GM18511 (cell line): ENCODE data around the gene CWC27.
"Not testable (repeated sequence)": the region's sequence is repeated elsewhere in the genome, so short reads cannot be mapped to it uniquely, and the experiment has no call there.

Source experiments
- ATAC-seq: cut with Tn5 transposase; IDR thresholded peaks from one replicate; pipeline ENCODE4 v1.9.1; 2021; ENCODE audit warnings: mild to moderate bottlenecking, moderate library complexity; ENCODE audit not compliant: unreplicated experiment

Gene CWC27

DNA sequence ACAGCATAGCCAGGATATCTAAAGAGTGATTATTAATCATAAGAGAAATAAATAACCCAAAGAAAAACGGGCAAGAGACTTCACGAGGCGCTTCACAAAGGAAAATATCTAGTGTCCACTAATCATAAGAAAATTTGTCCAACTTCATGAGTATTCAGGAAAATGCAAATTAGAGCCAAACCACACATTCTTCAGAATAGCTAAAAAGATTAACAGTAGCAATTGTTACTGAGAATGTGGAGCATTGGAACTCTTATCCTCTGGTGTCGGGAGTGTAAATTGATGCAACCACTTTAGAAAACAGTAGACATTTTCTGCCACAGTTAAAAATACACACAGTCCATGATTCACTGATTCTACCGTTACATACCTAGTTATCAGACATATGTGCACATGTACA is 145.7 kb downstream of the CWC27 start:
- no peak for ATAC-seq

DNA sequence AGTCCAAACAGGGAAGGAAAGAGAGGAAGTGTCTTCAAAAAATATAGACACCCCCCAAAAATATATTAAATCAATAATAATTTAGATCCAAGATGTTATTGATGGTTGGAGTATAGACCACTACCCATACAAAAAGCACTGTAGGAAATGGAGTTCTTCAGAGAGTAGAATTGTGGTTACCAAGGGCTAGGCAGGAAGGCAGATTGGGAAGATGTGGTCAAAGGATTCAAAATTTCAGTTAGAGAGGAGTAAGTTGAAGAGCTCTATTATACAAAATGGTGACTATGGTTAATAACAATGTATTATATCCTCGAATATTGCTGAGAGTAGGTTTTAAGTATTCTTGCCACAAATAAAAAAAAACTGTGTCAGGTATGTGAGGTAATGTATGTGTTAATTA is 149.4 kb downstream of the CWC27 start:
- ATAC-seq: no peak

DNA sequence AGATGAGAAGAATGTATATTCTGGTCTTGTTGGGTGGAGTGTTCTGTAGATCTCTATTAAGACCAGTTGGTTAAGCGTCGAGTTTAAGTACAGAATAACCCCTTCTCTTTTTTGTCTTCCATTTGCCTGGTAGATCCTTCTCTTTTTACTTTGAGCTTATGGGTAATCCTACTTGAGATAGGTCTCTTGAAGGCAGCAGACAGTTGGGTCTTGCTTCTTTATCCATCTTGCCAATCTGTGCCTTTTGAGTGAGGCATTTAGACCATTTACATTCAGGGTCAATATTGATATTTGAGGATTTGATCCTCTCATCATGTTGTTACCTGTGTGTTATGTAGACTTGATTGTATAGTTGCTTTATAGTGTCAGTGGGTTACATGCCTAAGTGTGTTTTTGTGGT is 152.7 kb downstream of the CWC27 start:
- ATAC-seq: no peak

DNA sequence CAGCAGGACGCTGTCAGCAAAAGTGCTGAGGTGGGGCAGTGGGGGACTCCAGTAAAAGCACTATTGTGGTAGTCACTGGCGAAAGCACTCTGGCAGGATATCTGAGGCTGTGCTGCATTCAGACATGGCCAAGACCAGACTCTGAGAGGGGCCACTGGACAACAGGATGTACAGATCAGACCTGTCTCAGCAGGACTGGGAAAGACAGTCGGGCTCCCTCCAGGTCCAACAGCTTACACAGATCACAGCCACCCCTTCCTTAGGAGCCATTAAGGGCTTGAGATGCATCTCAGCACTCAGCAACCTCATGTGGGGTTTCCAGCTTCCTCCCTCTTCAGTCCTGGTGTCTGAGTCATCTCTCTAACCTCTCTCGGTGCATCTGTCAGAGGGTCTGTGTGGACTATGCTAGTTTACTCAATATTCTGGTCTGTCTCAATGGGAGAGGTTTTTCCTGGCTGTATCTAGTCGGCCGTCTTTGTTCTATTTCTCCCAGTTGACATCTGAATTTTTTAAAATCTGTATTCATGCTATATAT is 154.5 kb downstream of the CWC27 start:
- no peak for ATAC-seq

DNA sequence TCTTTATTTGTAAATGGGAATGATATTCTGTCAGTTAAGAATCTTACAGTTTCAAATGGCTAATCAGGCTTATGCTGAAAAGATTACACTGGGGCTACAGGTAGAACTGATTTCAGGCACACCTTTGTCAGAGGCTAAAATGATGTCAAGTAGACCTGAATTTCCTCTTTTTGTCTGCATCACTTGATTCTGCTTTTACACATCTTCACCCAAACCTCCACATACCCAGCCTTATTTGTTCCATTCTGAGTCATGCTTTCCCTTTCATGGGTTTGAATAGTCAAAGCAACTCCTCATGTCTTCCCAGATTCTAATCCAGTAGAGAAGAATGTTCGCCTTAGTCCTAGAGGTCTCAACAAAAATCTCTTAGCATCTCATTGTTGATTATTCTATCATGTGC is 156.4 kb downstream of the CWC27 start:
- ATAC-seq: no peak

DNA sequence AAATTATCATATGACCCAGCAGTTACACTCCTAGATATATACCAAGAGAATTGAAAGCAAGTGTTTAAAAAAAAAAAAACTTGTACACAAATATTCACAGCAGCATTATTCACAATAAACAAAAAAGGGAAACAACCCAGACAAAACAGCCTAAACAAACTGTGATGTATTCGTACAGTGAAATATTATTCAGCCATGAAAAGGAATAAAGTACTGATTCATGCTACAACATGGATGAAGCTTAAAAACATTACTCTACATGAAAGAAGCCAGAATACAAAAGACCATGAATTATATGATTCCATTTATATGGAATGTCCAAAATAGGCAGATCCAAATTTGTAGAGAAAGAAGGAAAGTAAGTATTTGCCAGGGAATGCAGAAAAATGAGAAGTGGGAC is 161.1 kb downstream of the CWC27 start:
- ATAC-seq: no peak

DNA sequence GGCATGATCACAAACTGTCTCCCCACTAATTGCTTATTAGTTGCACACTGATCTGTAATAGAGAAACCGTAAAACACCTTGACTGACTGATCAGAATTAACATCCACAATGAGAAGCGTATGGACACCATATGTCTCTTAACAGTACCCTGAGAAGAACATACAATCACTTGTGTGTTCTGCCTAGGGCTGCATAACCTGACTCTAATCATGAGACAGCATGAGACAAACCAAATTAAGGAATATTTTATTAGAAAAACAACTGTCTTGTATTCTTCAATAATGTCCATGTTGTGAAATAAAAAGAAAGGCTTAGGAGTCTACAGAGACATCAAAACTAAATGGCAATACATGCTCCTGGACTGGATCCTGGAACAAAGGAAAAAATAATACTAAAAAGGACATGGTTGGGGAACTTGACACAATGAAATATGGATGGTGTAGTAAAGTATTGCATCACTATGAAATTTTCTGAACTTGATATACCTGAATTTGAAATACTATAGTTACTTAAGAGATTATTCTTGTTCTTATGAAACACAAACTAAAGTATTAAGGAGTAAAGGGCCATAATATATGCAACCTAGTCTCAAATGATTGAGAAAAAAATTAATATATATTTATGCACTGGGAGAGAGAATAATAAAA is 162.1 kb downstream of the CWC27 start:
- no peak for ATAC-seq

DNA sequence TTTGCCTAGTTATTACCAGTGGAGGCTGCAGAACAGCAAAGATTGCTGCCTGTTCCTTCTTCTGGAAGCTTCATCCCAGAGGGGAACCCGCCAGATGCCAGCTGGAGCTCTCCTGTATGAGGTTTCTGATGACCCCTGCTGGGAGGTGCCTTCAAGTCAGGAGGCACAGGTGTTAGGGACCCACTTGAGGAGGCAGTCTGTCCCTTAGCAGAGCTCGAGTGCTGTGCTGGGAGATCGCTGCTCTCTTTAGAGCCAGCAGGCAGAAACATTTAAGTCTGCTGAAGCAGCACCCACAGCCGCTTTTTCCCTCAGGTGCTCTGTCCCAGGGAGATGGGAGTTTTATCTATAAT is 170.7 kb downstream of the CWC27 start:
- ATAC-seq: not testable (repeated sequence)

DNA sequence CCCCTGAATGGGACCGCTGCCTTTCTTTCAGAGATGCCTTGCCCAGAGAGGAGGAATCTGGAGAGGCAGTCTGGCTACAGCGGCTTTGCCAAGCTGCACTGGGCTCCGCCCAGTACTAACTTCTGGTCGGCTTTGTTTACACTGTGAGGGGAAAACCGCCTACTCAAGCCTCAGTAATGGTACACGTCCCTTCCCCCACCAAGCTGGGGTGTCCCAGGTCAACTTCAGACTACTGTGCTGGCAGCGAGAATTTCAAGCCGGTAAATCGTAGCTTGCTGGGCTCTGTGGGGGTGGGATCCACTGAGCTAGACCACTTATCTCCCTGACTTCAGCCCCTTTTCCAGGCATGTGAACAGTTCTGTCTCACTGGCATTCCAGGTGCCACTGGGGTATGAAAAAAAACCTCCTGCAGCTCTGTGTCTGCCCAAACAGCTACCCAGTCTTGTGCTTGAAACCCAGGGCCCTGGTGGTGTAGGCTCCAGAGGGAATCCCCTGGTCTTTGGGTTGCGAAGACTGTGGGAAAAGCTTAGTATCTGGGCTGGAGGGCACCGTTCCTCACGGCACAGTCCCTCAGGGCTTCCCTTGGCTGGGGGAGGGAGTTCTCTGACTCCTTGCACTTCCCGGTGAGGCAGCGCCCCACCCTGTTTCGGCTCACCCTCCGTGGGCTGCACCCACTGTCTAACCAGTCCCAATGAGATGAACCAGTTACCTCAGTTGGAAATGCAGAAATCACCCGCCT is 171.2 kb downstream of the CWC27 start:
- no peak for ATAC-seq

DNA sequence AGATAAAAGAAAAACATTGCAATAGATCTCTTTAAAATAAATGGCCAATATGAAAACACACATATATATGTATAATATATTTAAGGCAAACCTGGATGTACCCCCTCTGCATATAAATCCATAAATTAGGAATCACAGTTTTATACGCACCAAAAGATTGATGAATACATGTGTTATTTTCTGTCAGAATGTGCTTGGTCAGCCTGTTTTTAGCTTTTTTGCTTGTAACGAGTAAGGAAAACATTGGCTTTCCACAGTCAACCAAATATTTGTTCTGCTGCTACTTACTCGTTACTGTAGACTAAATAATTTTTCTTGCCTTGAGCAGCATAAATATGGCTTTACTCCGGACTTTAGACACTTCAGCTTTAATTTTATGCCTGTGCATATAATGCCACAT is 173.7 kb downstream of the CWC27 start:
- ATAC-seq: no peak

DNA sequence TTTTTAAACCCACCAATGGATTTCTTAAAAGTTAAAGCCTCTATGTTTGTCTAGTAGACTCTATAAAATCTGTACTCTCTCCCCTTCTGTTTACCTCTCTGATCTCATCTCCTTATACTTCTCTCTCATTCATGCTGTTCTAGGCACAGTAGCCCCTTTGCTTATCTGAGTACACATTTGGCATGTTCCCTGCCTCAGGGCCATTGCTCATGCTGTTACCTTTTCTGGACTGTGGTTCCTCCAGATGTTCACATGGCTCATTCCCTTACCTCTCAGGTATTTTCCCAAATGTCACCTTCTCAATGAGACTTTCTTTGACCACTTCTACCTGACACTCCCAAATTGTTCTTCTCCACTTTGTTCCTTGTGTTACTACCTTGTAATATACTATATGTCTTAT is 176.1 kb downstream of the CWC27 start:
- ATAC-seq: no peak

DNA sequence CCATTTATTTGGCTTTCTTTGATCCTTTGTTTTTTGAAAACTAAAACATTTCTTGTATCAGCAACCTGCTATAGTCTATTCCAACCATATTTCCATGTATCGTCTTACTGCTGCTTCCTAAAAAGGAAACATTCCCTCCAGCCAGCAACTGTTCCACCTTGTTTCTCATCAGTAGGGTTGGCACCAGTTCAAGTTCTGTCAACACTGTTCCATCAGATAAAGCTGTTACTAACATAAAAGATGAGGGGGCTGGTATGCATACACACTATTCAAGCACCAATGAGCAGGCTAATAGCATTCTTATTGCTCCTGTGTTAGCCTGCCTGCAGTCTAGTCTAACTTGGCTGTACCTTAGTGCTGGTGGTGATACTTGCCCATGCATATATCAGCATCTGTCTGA is 178.3 kb downstream of the CWC27 start:
- no peak for ATAC-seq

DNA sequence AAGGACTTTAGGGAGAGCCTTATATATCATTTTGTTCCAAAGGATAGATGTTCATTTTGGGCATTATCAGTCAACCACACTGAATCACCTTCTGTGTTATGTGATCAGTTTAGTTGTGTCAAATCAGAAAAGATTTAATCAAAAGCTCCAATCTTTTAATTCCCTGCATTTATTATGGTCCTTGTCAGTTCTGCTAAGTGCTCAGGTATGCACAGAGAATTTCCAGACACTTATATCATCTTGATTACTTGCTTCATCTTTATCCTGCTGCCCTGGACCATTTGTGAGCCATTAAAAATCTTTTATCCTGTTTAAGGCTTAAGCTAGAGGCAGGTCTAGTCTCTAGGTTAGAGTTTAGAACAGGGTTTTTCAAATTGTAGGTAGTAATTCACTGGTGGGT is 179.1 kb downstream of the CWC27 start:
- ATAC-seq: no peak

DNA sequence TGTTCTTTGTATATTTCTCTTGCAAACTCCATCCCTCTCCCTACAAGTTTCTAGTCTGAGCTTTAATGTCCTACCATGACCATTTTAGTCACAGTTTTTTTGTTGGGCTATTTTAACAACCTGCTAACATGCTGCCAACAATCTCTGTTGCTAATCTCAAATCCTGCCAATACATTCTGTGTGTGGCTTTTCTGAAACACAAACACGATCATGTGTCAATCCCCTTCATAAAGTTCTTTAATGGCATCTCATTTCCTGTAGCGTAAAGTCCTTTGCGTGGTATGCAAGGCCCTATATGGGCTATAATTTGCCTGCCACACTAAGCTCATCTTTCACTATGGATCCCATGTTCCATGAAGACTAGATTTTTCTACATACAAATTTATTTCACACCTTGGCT is 180.6 kb downstream of the CWC27 start:
- no peak for ATAC-seq

DNA sequence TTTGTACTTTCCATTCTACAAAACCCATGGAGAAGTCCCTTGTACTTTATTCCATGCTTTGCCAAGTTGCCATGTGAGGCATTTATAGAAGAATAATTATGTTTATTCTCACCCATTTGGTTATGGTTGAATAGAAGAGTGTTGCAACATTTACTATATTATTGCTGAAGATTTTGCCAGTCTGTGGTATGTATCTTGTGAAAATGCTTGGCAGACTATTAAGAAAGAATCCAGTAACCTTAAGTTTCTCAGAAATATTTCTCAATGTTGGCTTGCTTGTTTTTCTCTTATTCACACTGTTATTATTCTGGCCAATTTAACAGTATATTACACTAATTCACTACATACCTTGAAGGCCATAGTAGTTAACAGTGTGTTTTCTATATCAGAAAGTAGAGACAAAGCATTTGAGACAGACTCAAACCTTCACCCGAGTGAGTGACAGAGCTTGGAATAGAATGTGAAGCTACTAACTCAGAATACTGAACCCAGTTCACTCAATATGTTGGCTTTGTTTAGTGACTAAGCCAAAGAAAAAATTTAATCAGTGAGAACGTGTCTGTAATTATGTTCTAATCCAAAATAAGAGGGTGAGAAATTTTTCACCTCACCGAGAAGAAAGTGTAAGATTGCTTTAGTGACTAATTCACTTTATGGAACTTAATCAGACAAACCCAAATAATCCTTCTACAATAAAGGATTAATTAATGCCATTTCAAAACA is 184.4 kb downstream of the CWC27 start:
- ATAC-seq: no peak

DNA sequence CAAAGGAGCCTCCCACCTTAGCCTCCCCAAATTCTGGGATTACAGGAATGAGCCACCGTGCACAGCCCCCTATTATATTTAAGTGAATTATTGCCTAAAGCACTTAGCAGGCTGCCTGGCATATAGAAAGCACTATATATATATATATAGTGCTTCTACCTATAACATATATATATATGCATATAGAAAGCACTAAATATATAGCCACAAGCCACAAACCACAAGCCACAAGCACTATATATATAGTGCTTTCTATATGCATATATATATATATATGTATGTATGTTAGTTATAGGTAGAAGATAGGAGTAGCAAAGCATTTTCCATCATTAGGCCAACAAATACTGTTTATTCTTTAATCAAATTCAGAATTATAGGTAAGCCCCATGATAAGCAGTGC is 185.8 kb downstream of the CWC27 start:
- no peak for ATAC-seq

DNA sequence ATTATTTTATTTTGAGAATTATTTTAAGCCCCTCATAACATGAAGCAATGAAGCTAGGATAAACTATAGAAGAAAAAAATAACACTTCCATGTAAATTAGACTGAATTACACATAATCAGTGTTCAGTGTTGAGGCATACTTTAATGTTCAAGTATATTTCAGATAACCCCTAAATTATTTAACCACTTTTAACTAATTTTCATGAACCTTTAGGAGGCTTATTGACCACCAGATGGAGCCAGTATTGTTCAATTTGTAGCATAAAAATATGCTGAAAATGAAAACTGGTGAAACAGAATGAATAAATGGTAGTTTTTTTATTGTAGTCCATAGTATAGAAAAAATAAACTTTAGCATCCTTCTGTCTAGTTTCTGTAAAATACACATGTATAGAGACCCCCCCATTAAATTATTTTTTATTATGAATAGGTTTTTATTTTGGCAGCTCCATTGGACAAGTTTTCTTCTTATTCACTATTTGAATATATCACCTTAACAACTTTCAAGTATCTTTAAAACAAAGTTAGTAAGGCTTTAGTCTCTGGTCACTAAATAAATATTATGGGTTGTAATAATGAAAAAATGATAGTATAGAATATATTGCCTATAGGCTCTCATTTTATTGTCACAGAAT is 190.1 kb downstream of the CWC27 start:
- peak; percentile 46 for ATAC-seq

DNA sequence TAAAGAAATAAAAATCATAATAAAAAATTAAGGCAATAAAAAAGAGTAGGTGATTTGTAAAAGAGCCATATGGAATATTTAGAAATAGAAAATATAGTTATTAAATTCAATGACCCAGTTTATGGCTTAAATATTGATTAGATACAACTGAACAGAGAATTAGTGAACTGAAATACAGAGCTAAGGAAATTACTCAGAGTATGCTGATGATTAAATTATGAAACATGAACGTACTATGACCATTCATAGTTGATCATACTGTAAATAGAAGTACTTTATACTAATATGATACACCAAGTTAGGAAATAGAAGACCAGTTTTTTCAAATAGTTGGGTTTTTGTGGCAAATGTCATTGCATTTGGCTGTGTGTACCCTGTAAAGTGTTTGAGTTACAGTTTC is 194.5 kb downstream of the CWC27 start:
- ATAC-seq: no peak

DNA sequence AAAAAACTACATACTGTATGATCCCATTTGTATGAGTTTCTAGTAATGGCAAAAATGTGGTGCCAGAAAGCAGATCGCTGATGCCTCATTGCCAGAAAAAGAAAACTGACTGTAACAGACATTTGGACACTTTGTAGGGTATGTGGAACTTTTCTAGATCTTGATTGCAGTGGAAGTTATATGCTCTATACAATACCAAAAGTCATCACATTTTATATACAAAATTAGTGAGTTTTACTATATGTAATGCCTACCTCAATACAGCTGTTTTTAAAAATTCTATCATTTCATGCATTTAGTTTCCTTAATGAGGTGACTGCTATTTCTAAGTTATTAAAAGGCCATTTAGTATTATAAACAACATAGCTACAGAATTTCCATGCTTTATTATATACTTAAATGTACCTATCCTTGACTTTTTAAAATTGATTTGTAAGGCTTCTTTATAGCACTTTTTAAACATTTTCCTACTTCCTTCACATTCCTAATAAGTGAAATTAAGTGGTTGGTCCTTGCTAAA is 199.9 kb downstream of the CWC27 start:
- no peak for ATAC-seq

DNA sequence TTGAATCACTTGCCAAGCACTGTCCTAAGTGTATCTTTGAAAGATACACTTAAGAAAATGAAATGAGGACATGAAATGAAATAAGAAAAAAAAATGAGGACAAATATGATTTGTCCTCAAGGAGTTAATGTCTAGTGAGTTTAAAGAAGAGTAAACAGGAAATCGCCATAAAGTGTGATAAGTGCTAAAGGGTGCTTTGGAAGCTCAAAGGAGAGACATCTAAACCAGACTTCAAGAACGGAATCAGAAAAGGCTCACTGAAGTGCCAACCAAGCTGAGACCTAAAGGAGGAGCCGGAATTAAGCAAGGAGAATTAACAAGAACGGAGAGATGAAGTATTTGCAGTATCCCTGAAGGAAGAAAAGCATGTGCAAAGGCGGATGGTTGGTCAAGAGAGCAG is 200.8 kb downstream of the CWC27 start:
- no peak for ATAC-seq

DNA sequence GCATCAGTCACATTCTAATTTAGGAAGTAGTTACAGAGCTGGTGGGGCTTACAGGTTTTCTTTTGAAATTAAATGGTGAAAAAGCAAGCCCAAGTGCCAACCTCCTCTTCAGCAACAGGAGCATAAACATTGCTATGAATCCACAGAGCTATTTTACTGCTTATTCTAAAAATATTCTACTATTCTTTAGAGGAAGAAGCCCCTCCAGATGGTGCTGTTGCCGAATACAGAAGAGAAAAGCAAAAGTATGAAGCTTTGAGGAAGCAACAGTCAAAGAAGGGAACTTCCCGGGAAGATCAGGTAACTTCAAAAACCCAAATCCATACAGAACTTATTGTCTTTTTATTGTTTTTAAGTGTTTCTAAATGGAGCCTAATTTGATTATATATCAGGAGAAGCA is 202.8 kb downstream of the CWC27 start:
- no peak for ATAC-seq
